SK-N-MC (cell line): ENCODE measurements around the gene ZFR.

ENCODE experiments used
- EZH2 ChIP-seq: fragments of 200-600 bp; sonication (generic); IDR thresholded peaks from one replicate; pipeline ENCODE4 v1.6.1; 2017; ENCODE audit warnings: antibody characterized with exemption
- FOXP2 ChIP-seq: optimal IDR thresholded peaks from 2 replicates; pipeline ENCODE3; 2011; ENCODE audit warnings: mild to moderate bottlenecking, moderate library complexity; ENCODE audit not compliant: insufficient read depth; ENCODE audit errors: extremely low read length, control extremely low read depth
- POLR2AphosphoS5 ChIP-seq: IDR thresholded peaks from 2 replicates; pipeline ENCODE4 v1.6.1; 2012; ENCODE audit warnings: mild to moderate bottlenecking, low read depth, low read length, borderline replicate concordance

- TF ChIP-seq EZH2 (no peak), FOXP2 (no peak), POLR2AphosphoS5 (no peak)
These were observed 74.9 kb downstream of the ZFR start for GRCh38 chr5:32369542-32370155.
